ENCODE data around the gene CTNND2.

CTNND2 gene

GRCh38 chr5:11814373-11814772 lies 89.9 kb downstream of the CTNND2 start:
- 91% methylated on average over 4 of the region's 4 CpGs for WGBS

GRCh38 chr5:11809407-11809806 lies 94.8 kb downstream of the CTNND2 start:
- no peak overlapping the region for H2BK15ac ChIP-seq (ENCODE audit: low read depth, poor library complexity, severe bottlenecking)
- no peak overlapping the region for H3K18ac ChIP-seq (ENCODE audit: low read depth in 1 of 2, low read length in 2 of 2)

More at GRCh38 chr5:11814373-11814772, 89.9 kb downstream of the CTNND2 start:
- Histone ChIP-seq H3K4me2 (ENCODE audit: low read length, poor library complexity, severe bottlenecking) (no peak overlapping the region), H2BK5ac (ENCODE audit: low read depth, low read length, poor library complexity, severe bottlenecking) (no peak overlapping the region), H3K14ac (ENCODE audit: low read length in 2 of 2) (no peak overlapping the region), H2BK12ac (ENCODE audit: low read length in 2 of 2) (no peak overlapping the region), H3K27me3 (ENCODE audit: control insufficient read depth in 1 of 2, insufficient read depth in 1 of 2, low read length in 2 of 2) (no peaks in the 10 kb centered on the region), H3K36me3 (ENCODE audit: control insufficient read depth in 1 of 2, insufficient read depth in 2 of 2, low read depth in 1 of 2, low read length in 2 of 2) (no peaks in the 10 kb centered on the region), H3K9me3 (ENCODE audit: control insufficient read depth, low read length) (no peaks in the 10 kb centered on the region), H4K91ac (ENCODE audit: low read length) (no peak overlapping the region), H2BK120ac (ENCODE audit: low read depth, low read length) (no peak overlapping the region), H3K23ac (ENCODE audit: low read length in 2 of 2) (no peak overlapping the region), H3K4me1 (ENCODE audit: control insufficient read depth, insufficient read depth, low read depth, low read length) (no peaks in the 10 kb centered on the region), H3K27ac (ENCODE audit: low read length, poor library complexity, severe bottlenecking) (no peak overlapping the region), H3K9ac (ENCODE audit: low read length) (no peak overlapping the region), H3K4me3 (ENCODE audit: insufficient read depth in 1 of 2, low read depth in 1 of 2, low read length in 2 of 2) (no peak overlapping the region), H3K18ac (ENCODE audit: low read depth in 1 of 2, low read length in 2 of 2) (no peak overlapping the region), H2BK15ac (ENCODE audit: low read depth, poor library complexity, severe bottlenecking) (no peak overlapping the region), H3K4ac (ENCODE audit: low read depth in 1 of 2, low read length in 2 of 2) (no peak overlapping the region), H3K79me1 (replicated peaks; ENCODE audit: low read length, poor library complexity, severe bottlenecking) (no peaks in the 10 kb centered on the region), H2AK5ac (ENCODE audit: low read length, severe bottlenecking) (no peak overlapping the region), H4K8ac (ENCODE audit: low read length) (no peak overlapping the region), H2AFZ (ENCODE audit: low read depth, low read length) (no peak overlapping the region)
- no peak for DNase-seq

GRCh38 chr5:11803436-11803835 lies 100.8 kb downstream of the CTNND2 start:
- no peaks in the 10 kb centered on the region for H3K79me1 ChIP-seq (replicated peaks; ENCODE audit: low read length, poor library complexity, severe bottlenecking)
- no peak overlapping the region for H3K4me3 ChIP-seq (ENCODE audit: insufficient read depth in 1 of 2, low read depth in 1 of 2, low read length in 2 of 2)
- no peaks in the 10 kb centered on the region for H3K4me1 ChIP-seq (ENCODE audit: control insufficient read depth, insufficient read depth, low read depth, low read length)
- H3K9ac ChIP-seq (ENCODE audit: low read length), result no peak overlapping the region
- H3K27me3 ChIP-seq (ENCODE audit: control insufficient read depth in 1 of 2, insufficient read depth in 1 of 2, low read length in 2 of 2), result no peaks in the 10 kb centered on the region
- H3K14ac ChIP-seq (ENCODE audit: low read length in 2 of 2), result no peak overlapping the region
- no peak overlapping the region for H2AK5ac ChIP-seq (ENCODE audit: low read length, severe bottlenecking)
- H2BK5ac ChIP-seq (ENCODE audit: low read depth, low read length, poor library complexity, severe bottlenecking), result no peak overlapping the region
- no peak overlapping the region for H3K18ac ChIP-seq (ENCODE audit: low read depth in 1 of 2, low read length in 2 of 2)
- no peak overlapping the region for H2BK15ac ChIP-seq (ENCODE audit: low read depth, poor library complexity, severe bottlenecking)
- H4K91ac ChIP-seq (ENCODE audit: low read length), result no peak overlapping the region
- no peak overlapping the region for H4K8ac ChIP-seq (ENCODE audit: low read length)
- no peak overlapping the region for H3K4ac ChIP-seq (ENCODE audit: low read depth in 1 of 2, low read length in 2 of 2)
- no peak overlapping the region for H3K27ac ChIP-seq (ENCODE audit: low read length, poor library complexity, severe bottlenecking)
- DNase-seq, result no peak
- no peak overlapping the region for H3K4me2 ChIP-seq (ENCODE audit: low read length, poor library complexity, severe bottlenecking)
- H3K9me3 ChIP-seq (ENCODE audit: control insufficient read depth, low read length), result no peaks in the 10 kb centered on the region
- H2BK120ac ChIP-seq (ENCODE audit: low read depth, low read length), result no peak overlapping the region
- H2BK12ac ChIP-seq (ENCODE audit: low read length in 2 of 2), result no peak overlapping the region
- no peak overlapping the region for H2AFZ ChIP-seq (ENCODE audit: low read depth, low read length)
- no peak overlapping the region for H3K23ac ChIP-seq (ENCODE audit: low read length in 2 of 2)
- H3K36me3 ChIP-seq (ENCODE audit: control insufficient read depth in 1 of 2, insufficient read depth in 2 of 2, low read depth in 1 of 2, low read length in 2 of 2), result no peaks in the 10 kb centered on the region
- 74% methylated on average over 7 of the region's 7 CpGs for WGBS

More at GRCh38 chr5:11809407-11809806, 94.8 kb downstream of the CTNND2 start:
- H3K23ac ChIP-seq (ENCODE audit: low read length in 2 of 2), result no peak overlapping the region
- H2BK12ac ChIP-seq (ENCODE audit: low read length in 2 of 2), result no peak overlapping the region
- DNase-seq, result no peak
- H3K4ac ChIP-seq (ENCODE audit: low read depth in 1 of 2, low read length in 2 of 2), result no peak overlapping the region
- H3K4me1 ChIP-seq (ENCODE audit: control insufficient read depth, insufficient read depth, low read depth, low read length), result no peaks in the 10 kb centered on the region
- H3K4me2 ChIP-seq (ENCODE audit: low read length, poor library complexity, severe bottlenecking), result no peak overlapping the region
- no peaks in the 10 kb centered on the region for H3K9me3 ChIP-seq (ENCODE audit: control insufficient read depth, low read length)
- WGBS, result 56% methylated on average over 2 of the region's 3 CpGs
- no peak overlapping the region for H3K14ac ChIP-seq (ENCODE audit: low read length in 2 of 2)
- no peak overlapping the region for H3K9ac ChIP-seq (ENCODE audit: low read length)
- H2BK5ac ChIP-seq (ENCODE audit: low read depth, low read length, poor library complexity, severe bottlenecking), result no peak overlapping the region
- no peak overlapping the region for H3K27ac ChIP-seq (ENCODE audit: low read length, poor library complexity, severe bottlenecking)
- H2BK120ac ChIP-seq (ENCODE audit: low read depth, low read length), result no peak overlapping the region
- H3K36me3 ChIP-seq (ENCODE audit: control insufficient read depth in 1 of 2, insufficient read depth in 2 of 2, low read depth in 1 of 2, low read length in 2 of 2), result no peaks in the 10 kb centered on the region
- no peaks in the 10 kb centered on the region for H3K79me1 ChIP-seq (replicated peaks; ENCODE audit: low read length, poor library complexity, severe bottlenecking)
- H3K27me3 ChIP-seq (ENCODE audit: control insufficient read depth in 1 of 2, insufficient read depth in 1 of 2, low read length in 2 of 2), result no peaks in the 10 kb centered on the region
- no peak overlapping the region for H4K91ac ChIP-seq (ENCODE audit: low read length)
- no peak overlapping the region for H2AFZ ChIP-seq (ENCODE audit: low read depth, low read length)
- H4K8ac ChIP-seq (ENCODE audit: low read length), result no peak overlapping the region
- H2AK5ac ChIP-seq (ENCODE audit: low read length, severe bottlenecking), result no peak overlapping the region
- H3K4me3 ChIP-seq (ENCODE audit: insufficient read depth in 1 of 2, low read depth in 1 of 2, low read length in 2 of 2), result no peak overlapping the region

GRCh38 chr5:11801061-11801460 lies 103.2 kb downstream of the CTNND2 start:
- WGBS, result 87% methylated on average over 2 of the region's 2 CpGs
- DNase-seq, result no peak
- Histone ChIP-seq H2BK120ac (ENCODE audit: low read depth, low read length) (no peak overlapping the region), H2AFZ (ENCODE audit: low read depth, low read length) (no peak overlapping the region), H2BK15ac (ENCODE audit: low read depth, poor library complexity, severe bottlenecking) (no peak overlapping the region), H3K4me1 (ENCODE audit: control insufficient read depth, insufficient read depth, low read depth, low read length) (no peaks in the 10 kb centered on the region), H3K79me1 (replicated peaks; ENCODE audit: low read length, poor library complexity, severe bottlenecking) (no peaks in the 10 kb centered on the region), H3K9ac (ENCODE audit: low read length) (no peak overlapping the region), H4K8ac (ENCODE audit: low read length) (no peak overlapping the region), H3K27me3 (ENCODE audit: control insufficient read depth in 1 of 2, insufficient read depth in 1 of 2, low read length in 2 of 2) (no peaks in the 10 kb centered on the region), H3K23ac (ENCODE audit: low read length in 2 of 2) (no peak overlapping the region), H3K14ac (ENCODE audit: low read length in 2 of 2) (no peak overlapping the region), H3K27ac (ENCODE audit: low read length, poor library complexity, severe bottlenecking) (no peak overlapping the region), H4K91ac (ENCODE audit: low read length) (no peak overlapping the region), H3K4me3 (ENCODE audit: insufficient read depth in 1 of 2, low read depth in 1 of 2, low read length in 2 of 2) (no peak overlapping the region), H3K18ac (ENCODE audit: low read depth in 1 of 2, low read length in 2 of 2) (no peak overlapping the region), H3K36me3 (ENCODE audit: control insufficient read depth in 1 of 2, insufficient read depth in 2 of 2, low read depth in 1 of 2, low read length in 2 of 2) (no peaks in the 10 kb centered on the region), H3K4me2 (ENCODE audit: low read length, poor library complexity, severe bottlenecking) (no peak overlapping the region), H2AK5ac (ENCODE audit: low read length, severe bottlenecking) (no peak overlapping the region), H3K9me3 (ENCODE audit: control insufficient read depth, low read length) (no peaks in the 10 kb centered on the region), H3K4ac (ENCODE audit: low read depth in 1 of 2, low read length in 2 of 2) (no peak overlapping the region), H2BK12ac (ENCODE audit: low read length in 2 of 2) (no peak overlapping the region), H2BK5ac (ENCODE audit: low read depth, low read length, poor library complexity, severe bottlenecking) (no peak overlapping the region)
